AG04449 (cell line): Measurements from ENCODE around the gene FAM89A.

Experiments
- CTCF ChIA-PET: fragments of 350-600 bp; formaldehyde crosslinking; extraction: SDS; loops from one replicate; lab custom pipeline; 2021; ENCODE audit warnings: antibody characterized with exemption; lab: Yijun Ruan, JAX
- POLR2A ChIA-PET: fragments of 400-600, 350-600 bp; formaldehyde crosslinking; extraction: SDS; loops from one replicate; lab custom pipeline; 2020; ENCODE audit warnings: antibody characterized with exemption, inconsistent platforms; lab: Yijun Ruan, JAX
- DNase-seq: peaks from one replicate; pipeline ENCODE4 v3.0.0-alpha.2; 2010; ENCODE audit warnings: low read depth, low spot score
- H3K4me3 ChIP-seq: 2 replicates; pipeline ENCODE4 v1.5.1; 2011; ENCODE audit warnings: low read depth, mild to moderate bottlenecking, control low read depth, low read length
- CTCF ChIP-seq: IDR thresholded peaks from one replicate; pipeline ENCODE4 v1.5.1; 2011; ENCODE audit warnings: mild to moderate bottlenecking, moderate library complexity, low read length, control low read depth, inconsistent platforms; ENCODE audit not compliant: insufficient read depth; ENCODE audit errors: missing control alignments

Gene FAM89A

GRCh38 chr1:230975636-230976035, 64.4 kb downstream of the FAM89A start:
- POLR2A ChIA-PET: no interaction called here
- no peak for TF ChIP-seq CTCF
- H3K4me3 ChIP-seq: no peak overlapping the region
- no peak for DNase-seq
- CTCF ChIA-PET: interaction anchor here (1.6 to 1.7 kb wide), 2 partner anchors 15 to 235 kb away, joined by 4 to 5 read pairs; no protein-coding TSS in a partner anchor

- TF ChIP-seq CTCF: no peak
- DNase-seq: no peak
- no peak overlapping the region for H3K4me3 ChIP-seq
- ChIA-PET POLR2A (no interaction called here), CTCF (interaction anchor here (1.4 kb wide), 1 partner anchor 174 kb away, joined by 3 read pairs; no protein-coding TSS in a partner anchor)
These were observed 67.2 kb downstream of the FAM89A start for GRCh38 chr1:230972855-230973271.

- no peak for TF ChIP-seq CTCF
- ChIA-PET POLR2A (interaction anchor here (1.2 kb wide), 1 partner anchor 37 kb away, joined by 3 read pairs; no protein-coding TSS in a partner anchor), CTCF (no interaction called here)
- DNase-seq: no peak
- H3K4me3 ChIP-seq: no peak overlapping the region
These were observed 68.3 kb downstream of the FAM89A start for GRCh38 chr1:230971771-230972170.

- ChIA-PET POLR2A (no interaction called here), CTCF (no interaction called here)
- TF ChIP-seq CTCF: no peak
- H3K4me3 ChIP-seq: no peak overlapping the region
- no peak for DNase-seq
These were observed 69.6 kb downstream of the FAM89A start for GRCh38 chr1:230970432-230970831.
